Mesodermal cell (in vitro differentiated cells): ENCODE measurements around the gene LRRC75A.

Source experiments
- H3K27ac ChIP-seq: 2 replicates; pipeline ENCODE4 v1.7.0; 2013; ENCODE audit warnings: mild to moderate bottlenecking, low read depth, low read length, moderate library complexity; ENCODE audit not compliant: severe bottlenecking
- H3K36me3 ChIP-seq: 2 replicates; pipeline ENCODE4 v1.7.1; 2013; ENCODE audit warnings: mild to moderate bottlenecking, low read length, moderate library complexity; ENCODE audit not compliant: control insufficient read depth, insufficient read depth
- H3K4me1 ChIP-seq: one replicate; pipeline ENCODE4 v1.7.1; 2013; ENCODE audit warnings: mild to moderate bottlenecking, low read length; ENCODE audit not compliant: insufficient read depth, control insufficient read depth, poor library complexity, severe bottlenecking
- H3K4me3 ChIP-seq: 2 replicates; pipeline ENCODE4 v1.7.0; 2013; ENCODE audit warnings: low read length, control low read depth, mild to moderate bottlenecking; ENCODE audit not compliant: insufficient read depth, poor library complexity, severe bottlenecking; ENCODE audit errors: extremely low read depth
- H3K9me3 ChIP-seq: 2 replicates; pipeline ENCODE4 v1.7.1; 2013; ENCODE audit warnings: mild to moderate bottlenecking, low read length, moderate library complexity; ENCODE audit not compliant: control insufficient read depth
- WGBS, 2 experiments: methylation state at CpG; one replicate each; pipeline ENCODE4 v1.1.5; 2013; ENCODE audit warnings: missing lambda C conversion rate in 2 of 2; ENCODE audit not compliant: insufficient coverage in 2 of 2; 5-methylcytosine and 5-hydroxymethylcytosine counted together

Gene LRRC75A

GRCh38 chr17:16432017-16432416 lies 60.0 kb downstream of the LRRC75A start:
- Histone ChIP-seq H3K36me3 (peaks cover 3% of the 10 kb centered on the region), H3K4me3 (no peak overlapping the region), H3K9me3 (no peaks in the 10 kb centered on the region), H3K27ac (no peak overlapping the region), H3K4me1 (no peaks in the 10 kb centered on the region)
- 84 to 95% methylated on average over 10 to 11 of the region's 15 CpGs for WGBS, 2 experiments

- Histone ChIP-seq H3K4me1 (no peaks in the 10 kb centered on the region), H3K27ac (no peak overlapping the region), H3K9me3 (no peaks in the 10 kb centered on the region), H3K36me3 (peaks cover 10% of the 10 kb centered on the region), H3K4me3 (no peak overlapping the region)
- WGBS, 2 experiments = 76 to 89% methylated on average over 5 of the region's 6 CpGs
Observed at GRCh38 chr17:16430650-16431049, 61.3 kb downstream of the LRRC75A start.

DNA sequence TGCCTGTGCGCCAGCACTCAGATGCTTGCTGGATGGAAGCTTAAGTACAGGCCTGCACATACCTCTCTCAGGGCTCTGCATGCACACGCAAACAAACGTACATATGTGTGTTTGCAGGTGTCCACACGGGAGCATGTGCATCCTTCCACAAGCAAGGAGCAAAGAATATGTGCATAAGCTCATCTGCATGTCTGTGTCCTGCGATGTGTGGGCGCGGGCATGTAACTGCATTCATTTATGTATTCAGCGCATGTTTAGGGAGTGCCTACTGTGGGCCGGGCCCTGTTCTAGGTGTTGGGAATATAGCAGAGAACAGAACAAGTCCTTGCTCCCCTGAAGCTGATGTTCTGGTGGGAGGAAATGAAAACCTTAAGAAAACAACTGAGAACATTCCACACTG lies 62.9 kb downstream of the LRRC75A start:
- Histone ChIP-seq H3K9me3 (no peaks in the 10 kb centered on the region), H3K27ac (no peak overlapping the region), H3K4me3 (no peak overlapping the region), H3K4me1 (no peaks in the 10 kb centered on the region), H3K36me3 (peaks cover 10% of the 10 kb centered on the region)
- 93 to 94% methylated on average over 8 of the region's 9 CpGs for WGBS, 2 experiments

- Histone ChIP-seq H3K9me3 (no peaks in the 10 kb centered on the region), H3K4me1 (no peaks in the 10 kb centered on the region), H3K4me3 (no peak overlapping the region), H3K36me3 (peaks cover 15% of the 10 kb centered on the region), H3K27ac (no peak overlapping the region)
- 74 to 83% methylated on average over 8 to 12 of the region's 15 CpGs for WGBS, 2 experiments
Observed at GRCh38 chr17:16428098-16428882, 63.7 kb downstream of the LRRC75A start.

- 96% methylated on average over 3 of the region's 3 CpGs for WGBS, 2 experiments
- no peak overlapping the region for H3K27ac ChIP-seq
- H3K9me3 ChIP-seq = no peaks in the 10 kb centered on the region
- no peak overlapping the region for H3K4me3 ChIP-seq
- H3K4me1 ChIP-seq = no peaks in the 10 kb centered on the region
- H3K36me3 ChIP-seq = peaks cover 22% of the 10 kb centered on the region
Observed at GRCh38 chr17:16427020-16427419, 65.0 kb downstream of the LRRC75A start.

DNA sequence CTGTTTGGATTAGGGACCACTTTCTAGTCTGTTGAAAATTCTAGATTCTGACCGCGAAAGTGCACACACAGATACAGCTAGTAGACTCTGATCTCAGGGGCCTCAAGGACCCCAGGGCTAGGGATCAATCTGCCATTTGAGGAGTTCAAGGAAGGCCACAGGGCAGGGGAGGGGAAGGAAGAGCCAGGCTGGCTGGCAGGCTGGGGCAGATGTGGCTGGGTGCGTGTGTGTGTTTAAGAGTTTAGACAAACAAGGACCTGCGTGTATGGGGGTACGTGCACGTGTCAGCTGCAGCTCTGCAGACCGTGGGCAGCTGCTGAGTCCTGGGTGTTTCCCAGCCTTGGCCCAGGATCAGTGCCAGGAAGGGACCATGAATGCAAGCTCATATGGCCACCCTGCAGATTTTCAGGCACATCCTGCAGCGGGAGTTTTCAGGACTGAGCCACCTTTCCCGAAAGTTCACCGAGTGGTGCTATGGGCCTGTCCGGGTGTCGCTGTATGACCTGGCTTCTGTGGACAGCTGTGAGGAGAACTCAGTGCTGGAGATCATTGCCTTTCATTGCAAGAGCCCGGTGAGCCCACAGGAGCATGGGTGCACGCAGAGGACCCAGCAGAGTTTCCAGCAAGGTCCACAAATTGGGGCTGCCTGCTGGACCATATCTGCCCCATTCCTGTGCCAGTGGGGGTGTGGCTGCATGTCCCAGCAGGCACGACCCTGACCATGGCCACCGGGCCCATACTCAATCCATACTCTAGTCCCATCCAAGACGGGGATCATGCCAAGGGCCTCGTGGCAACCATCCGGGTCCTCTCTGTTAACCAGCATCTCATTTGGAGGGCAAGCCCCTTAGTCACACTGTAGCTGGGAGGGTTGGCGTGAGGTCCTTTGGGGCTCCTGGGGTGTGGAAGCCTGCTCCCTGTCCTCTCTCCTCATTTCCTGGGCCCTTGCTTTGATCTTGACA lies 66.0 kb downstream of the LRRC75A start:
- Histone ChIP-seq H3K27ac (peak overlapping the region; percentile 23), H3K4me1 (peaks cover 6% of the 10 kb centered on the region), H3K36me3 (peaks cover 22% of the 10 kb centered on the region), H3K4me3 (no peak overlapping the region), H3K9me3 (no peaks in the 10 kb centered on the region)
- WGBS, 2 experiments = 91 to 92% methylated on average over 19 to 20 of the region's 20 CpGs

GRCh38 chr17:16425202-16425601 lies 66.8 kb downstream of the LRRC75A start:
- peak overlapping the region; percentile 23 for H3K27ac ChIP-seq
- H3K36me3 ChIP-seq = peaks cover 22% of the 10 kb centered on the region
- H3K4me1 ChIP-seq = peaks cover 14% of the 10 kb centered on the region
- no peak overlapping the region for H3K4me3 ChIP-seq
- no peaks in the 10 kb centered on the region for H3K9me3 ChIP-seq
- WGBS, 2 experiments = 73 to 86% methylated on average over 1 to 6 of the region's 6 CpGs

DNA sequence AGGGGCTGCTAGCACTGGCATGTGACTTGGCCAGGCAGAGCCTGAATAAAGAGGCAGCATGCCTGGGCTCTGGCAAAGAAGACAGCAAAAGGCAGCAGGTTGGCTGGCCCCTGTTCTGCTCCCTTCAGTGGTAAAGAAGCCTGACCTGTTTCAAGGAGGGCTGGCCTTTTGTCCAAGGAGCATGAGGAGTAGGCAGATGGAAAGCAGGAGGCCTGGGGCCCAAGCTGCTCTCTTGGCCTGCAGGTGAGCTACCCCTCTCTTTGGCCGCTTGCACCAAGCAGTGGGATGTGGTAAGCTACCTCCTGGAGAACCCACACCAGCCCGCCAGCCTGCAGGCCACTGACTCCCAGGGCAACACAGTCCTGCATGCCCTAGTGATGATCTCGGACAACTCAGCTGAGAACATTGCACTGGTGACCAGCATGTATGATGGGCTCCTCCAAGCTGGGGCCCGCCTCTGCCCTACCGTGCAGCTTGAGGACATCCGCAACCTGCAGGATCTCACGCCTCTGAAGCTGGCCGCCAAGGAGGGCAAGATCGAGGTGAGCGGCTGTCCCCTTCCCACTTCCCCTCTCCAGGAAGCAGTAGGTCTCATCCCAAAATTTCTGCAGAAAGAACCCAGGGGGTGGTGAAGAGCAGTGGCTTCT lies 68.6 kb downstream of the LRRC75A start:
- no peaks in the 10 kb centered on the region for H3K9me3 ChIP-seq
- H3K36me3 ChIP-seq = peaks cover 20% of the 10 kb centered on the region
- H3K4me1 ChIP-seq = peaks cover 31% of the 10 kb centered on the region
- no peak overlapping the region for H3K4me3 ChIP-seq
- H3K27ac ChIP-seq = no peak overlapping the region
- 93 to 99% methylated on average over 9 of the region's 10 CpGs for WGBS, 2 experiments

GRCh38 chr17:16422416-16422815 lies 69.6 kb downstream of the LRRC75A start:
- Histone ChIP-seq H3K9me3 (no peaks in the 10 kb centered on the region), H3K4me3 (no peak overlapping the region), H3K4me1 (peaks cover 40% of the 10 kb centered on the region), H3K27ac (no peak overlapping the region), H3K36me3 (peaks cover 19% of the 10 kb centered on the region)
- 93 to 97% methylated on average over 4 to 7 of the region's 7 CpGs for WGBS, 2 experiments

DNA sequence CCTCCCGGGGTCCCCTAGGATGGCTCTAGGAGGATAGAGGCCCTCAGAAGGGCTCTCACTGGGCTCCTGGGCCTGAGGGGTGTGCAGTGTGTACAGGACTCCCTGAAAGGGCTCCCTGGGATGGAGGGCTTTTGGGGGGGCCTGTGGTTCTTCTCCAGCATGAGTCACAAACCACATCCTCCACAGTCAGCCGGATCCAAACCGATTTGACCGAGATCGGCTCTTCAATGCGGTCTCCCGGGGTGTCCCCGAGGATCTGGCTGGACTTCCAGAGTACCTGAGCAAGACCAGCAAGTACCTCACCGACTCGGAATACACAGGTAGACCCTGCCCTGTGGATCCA lies 72.1 kb downstream of the LRRC75A start:
- Histone ChIP-seq H3K4me3 (no peak overlapping the region), H3K27ac (peak overlapping the region; percentile 89), H3K36me3 (peaks cover 13% of the 10 kb centered on the region), H3K9me3 (no peaks in the 10 kb centered on the region), H3K4me1 (peaks cover 54% of the 10 kb centered on the region)
- 97 to 100% methylated on average over 9 of the region's 10 CpGs for WGBS, 2 experiments
